Measurements from ENCODE around the gene RPL22. TPM values are rescaled to one million over a fixed set of nuclear protein-coding genes. Genes with fewer than 3 reads are reported as not detected.

Gene RPL22
- polyA plus RNA-seq, 1 donor (not counting 4 experiments of a cell fraction or from before 2014, with no cell fraction given) = 421 TPM

- FAIRE-seq = no peak
- dilution Hi-C loops (cut with MboI; ENCODE audit: extremely low pct_ligation_motif_present, low sequenced_read_pairs) = no loop called here
Observed at GRCh38 chr1:6145396-6145750, 54.0 kb downstream of the RPL22 start.

DNA sequence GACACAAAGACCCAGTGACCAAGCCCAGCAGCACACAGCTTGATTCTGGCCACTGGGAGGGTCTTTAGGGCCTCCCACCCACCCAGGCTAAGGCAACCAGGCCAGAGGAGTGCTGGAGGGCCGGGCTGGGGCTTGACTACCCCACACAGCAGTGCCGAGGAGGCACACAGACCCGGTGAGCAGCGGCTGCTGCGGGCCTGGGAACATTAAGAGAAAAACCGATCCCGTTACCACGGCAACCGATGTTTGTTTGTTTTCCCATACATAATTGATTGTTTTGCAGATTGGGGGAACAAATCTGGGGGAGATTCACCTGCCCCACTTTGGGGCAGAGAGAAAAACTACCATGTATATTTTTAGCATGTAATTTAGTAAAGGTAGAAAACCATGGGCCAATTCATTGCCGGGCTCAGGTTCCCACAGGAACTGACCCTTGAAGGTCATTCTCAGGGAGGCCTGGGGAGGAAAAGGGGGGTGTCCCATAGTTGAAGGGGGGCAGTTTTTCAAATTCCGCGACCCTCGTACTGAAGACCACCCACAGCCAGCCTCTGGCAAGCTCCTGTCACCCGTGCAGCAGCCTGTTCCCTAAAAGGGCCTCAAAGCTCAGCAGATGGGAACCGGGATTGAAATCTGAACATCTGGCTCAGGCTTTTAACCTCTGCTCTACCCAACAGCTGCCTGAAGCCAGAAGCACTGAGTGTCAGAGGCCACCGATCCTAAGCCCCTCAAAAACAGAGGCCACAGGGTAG, 54.6 kb downstream of the RPL22 start:
- no peaks in the 10 kb centered on the region for H3K9me1 ChIP-seq (ENCODE audit: control insufficient read depth, extremely low read depth, insufficient read depth, low read length)
- no peak overlapping the region for H2AFZ ChIP-seq (ENCODE audit: control insufficient read depth, low read length)
- dilution Hi-C loops (cut with MboI; ENCODE audit: extremely low pct_ligation_motif_present, low sequenced_read_pairs) = no loop called here
- H4K20me1 ChIP-seq (ENCODE audit: control insufficient read depth, extremely low read depth, insufficient read depth, low read length) = no peaks in the 10 kb centered on the region
- no peak overlapping the region for H3K4me2 ChIP-seq (ENCODE audit: control insufficient read depth, extremely low read depth, insufficient read depth, low read depth, low read length)
- H3K9ac ChIP-seq (ENCODE audit: control insufficient read depth, extremely low read depth, insufficient read depth, low read length) = no peak overlapping the region
- H3K27ac ChIP-seq (ENCODE audit: control insufficient read depth, insufficient read depth, low read length) = no peak overlapping the region
- no peaks in the 10 kb centered on the region for H3K79me2 ChIP-seq (ENCODE audit: control insufficient read depth, insufficient read depth, low read length)
- DNase-seq (ENCODE audit: low read depth, low spot score) (no peak), FAIRE-seq (no peak)
- no peaks in the 10 kb centered on the region for H3K36me3 ChIP-seq (ENCODE audit: control insufficient read depth in 2 of 2, extremely low read depth in 1 of 2, insufficient read depth in 2 of 2, low read length in 2 of 2)
- peaks cover 12% of the 10 kb centered on the region for H3K27me3 ChIP-seq (ENCODE audit: control insufficient read depth, extremely low read depth, insufficient read depth, low read length)
- no peak overlapping the region for H3K4me3 ChIP-seq (ENCODE audit: control insufficient read depth in 2 of 3, extremely low read depth in 1 of 3, insufficient read depth in 2 of 3, low read depth in 1 of 3, low read length in 3 of 3)
- peaks cover 3% of the 10 kb centered on the region for H3K4me1 ChIP-seq (ENCODE audit: control insufficient read depth, extremely low read depth, insufficient read depth, low read length)
- TF ChIP-seq EZH2 (IDR thresholded peaks at IDR 0.05; ENCODE audit: low read length) = no peak
- TF ChIP-seq, protein P1, sequence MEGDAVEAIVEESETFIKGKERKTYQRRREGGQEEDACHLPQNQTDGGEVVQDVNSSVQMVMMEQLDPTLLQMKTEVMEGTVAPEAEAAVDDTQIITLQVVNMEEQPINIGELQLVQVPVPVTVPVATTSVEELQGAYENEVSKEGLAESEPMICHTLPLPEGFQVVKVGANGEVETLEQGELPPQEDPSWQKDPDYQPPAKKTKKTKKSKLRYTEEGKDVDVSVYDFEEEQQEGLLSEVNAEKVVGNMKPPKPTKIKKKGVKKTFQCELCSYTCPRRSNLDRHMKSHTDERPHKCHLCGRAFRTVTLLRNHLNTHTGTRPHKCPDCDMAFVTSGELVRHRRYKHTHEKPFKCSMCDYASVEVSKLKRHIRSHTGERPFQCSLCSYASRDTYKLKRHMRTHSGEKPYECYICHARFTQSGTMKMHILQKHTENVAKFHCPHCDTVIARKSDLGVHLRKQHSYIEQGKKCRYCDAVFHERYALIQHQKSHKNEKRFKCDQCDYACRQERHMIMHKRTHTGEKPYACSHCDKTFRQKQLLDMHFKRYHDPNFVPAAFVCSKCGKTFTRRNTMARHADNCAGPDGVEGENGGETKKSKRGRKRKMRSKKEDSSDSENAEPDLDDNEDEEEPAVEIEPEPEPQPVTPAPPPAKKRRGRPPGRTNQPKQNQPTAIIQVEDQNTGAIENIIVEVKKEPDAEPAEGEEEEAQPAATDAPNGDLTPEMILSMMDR (optimal IDR thresholded peaks at IDR 0.05 in 1 of 3, IDR thresholded peaks at IDR 0.05 in 1 of 3, conservative IDR thresholded peaks at IDR 0.05 in 1 of 3; ENCODE audit: extremely low read depth in 1 of 3, insufficient read depth in 2 of 3, low read length in 3 of 3) = no peak
- no peaks in the 10 kb centered on the region for H3K9me3 ChIP-seq (ENCODE audit: control insufficient read depth, low read depth, low read length)

More at GRCh38 chr1:6145396-6145750, 54.0 kb downstream of the RPL22 start:
- Histone ChIP-seq H3K79me2 (ENCODE audit: control insufficient read depth, insufficient read depth, low read length) (no peaks in the 10 kb centered on the region), H3K4me1 (ENCODE audit: control insufficient read depth, extremely low read depth, insufficient read depth, low read length) (peaks cover 3% of the 10 kb centered on the region), H3K36me3 (ENCODE audit: control insufficient read depth in 2 of 2, extremely low read depth in 1 of 2, insufficient read depth in 2 of 2, low read length in 2 of 2) (no peaks in the 10 kb centered on the region), H3K4me3 (ENCODE audit: control insufficient read depth in 2 of 3, extremely low read depth in 1 of 3, insufficient read depth in 2 of 3, low read depth in 1 of 3, low read length in 3 of 3) (no peak overlapping the region), H4K20me1 (ENCODE audit: control insufficient read depth, extremely low read depth, insufficient read depth, low read length) (no peaks in the 10 kb centered on the region), H2AFZ (ENCODE audit: control insufficient read depth, low read length) (no peak overlapping the region), H3K27ac (ENCODE audit: control insufficient read depth, insufficient read depth, low read length) (no peak overlapping the region), H3K4me2 (ENCODE audit: control insufficient read depth, extremely low read depth, insufficient read depth, low read depth, low read length) (no peak overlapping the region), H3K9me1 (ENCODE audit: control insufficient read depth, extremely low read depth, insufficient read depth, low read length) (no peaks in the 10 kb centered on the region), H3K9ac (ENCODE audit: control insufficient read depth, extremely low read depth, insufficient read depth, low read length) (no peak overlapping the region), H3K9me3 (ENCODE audit: control insufficient read depth, low read depth, low read length) (peaks cover 3% of the 10 kb centered on the region), H3K27me3 (ENCODE audit: control insufficient read depth, extremely low read depth, insufficient read depth, low read length) (peaks cover 13% of the 10 kb centered on the region)
- no peak for TF ChIP-seq EZH2 (IDR thresholded peaks at IDR 0.05; ENCODE audit: low read length)
- TF ChIP-seq, protein P1 (optimal IDR thresholded peaks at IDR 0.05 in 1 of 3, IDR thresholded peaks at IDR 0.05 in 1 of 3, conservative IDR thresholded peaks at IDR 0.05 in 1 of 3; ENCODE audit: extremely low read depth in 1 of 3, insufficient read depth in 2 of 3, low read length in 3 of 3) = no peak
- DNase-seq (ENCODE audit: low read depth, low spot score) = no peak

Measured in keratinocyte (primary cell).